ENCODE results near the gene DNM3. TPM values are rescaled to one million over a fixed set of nuclear protein-coding genes. Genes with fewer than 3 reads are reported as not detected.

Gene DNM3
- total and polyA plus RNA-seq, 2 of the 8 experiments (the other 6 are each of a cell fraction or from before 2014, with no cell fraction given): 2.0 to 8.5 TPM

GRCh38 chr1:172006660-172007059 lies 165.4 kb downstream of the DNM3 start:
- no peaks in the 10 kb centered on the region for H3K79me2 ChIP-seq (ENCODE audit: control insufficient read depth in 1 of 2, insufficient read depth in 2 of 2, low read length in 2 of 2)
- no peak for FAIRE-seq
- no peak overlapping the region for H3K9ac ChIP-seq (replicated peaks in 1 of 4; ENCODE audit: extremely low read depth in 1 of 4, low read depth in 3 of 4, low read length in 3 of 4)
- H3K23me2 ChIP-seq (ENCODE audit: low read depth, low read length): no peaks in the 10 kb centered on the region
- H2AFZ ChIP-seq (ENCODE audit: low read length): no peak overlapping the region
- no peak overlapping the region for H2BK5ac ChIP-seq (ENCODE audit: low read depth, low read length)
- no peak overlapping the region for H4K8ac ChIP-seq (ENCODE audit: extremely low read depth, insufficient read depth, low read length)
- H3K56ac ChIP-seq (replicated peaks; ENCODE audit: insufficient read length, low read depth, low read length): no peak overlapping the region
- H3K18ac ChIP-seq (ENCODE audit: extremely low read depth, low read length): no peak overlapping the region
- no peak overlapping the region for H3K4me2 ChIP-seq (ENCODE audit: insufficient read depth in 1 of 2, low read depth in 2 of 2, low read length in 2 of 2)
- H2AK5ac ChIP-seq (ENCODE audit: low read depth, low read length): no peak overlapping the region
- CTCF ChIA-PET (ENCODE audit: partially characterized antibody): interaction anchor here (0.7 to 8.1 kb wide), 4 partner anchors 20 to 680 kb away, joined by 3 to 87 read pairs (median 31); no protein-coding TSS in a partner anchor
- H3K4me1 ChIP-seq (replicated peaks in 1 of 4; ENCODE audit: control insufficient read depth in 3 of 4, insufficient read depth in 4 of 4, low read length in 3 of 4): no peaks in the 10 kb centered on the region
- no peak overlapping the region for H2BK15ac ChIP-seq (ENCODE audit: low read length)
- H3K23ac ChIP-seq (ENCODE audit: insufficient read length): no peak overlapping the region
- no peak overlapping the region for H2BK20ac ChIP-seq (ENCODE audit: low read length)
- H3K14ac ChIP-seq (ENCODE audit: insufficient read length): no peak overlapping the region
- H3K27ac ChIP-seq (ENCODE audit: low read depth, low read length): no peak overlapping the region
- no peak overlapping the region for H4K5ac ChIP-seq (ENCODE audit: insufficient read length, low read depth, low read length)
- H2BK12ac ChIP-seq (ENCODE audit: low read depth, low read length): no peak overlapping the region
- H3K9me3 ChIP-seq (ENCODE audit: insufficient read depth in 2 of 2, low read depth in 1 of 2, low read length in 1 of 2): 0 out of 4 replicates have a peak, but pooled peaks cover 0 to 7% of the 10 kb centered on the region in 2 experiments
- no peaks in the 10 kb centered on the region; a peak in 2 of 8 replicates for H3K36me3 ChIP-seq (ENCODE audit: control insufficient read depth in 2 of 4, insufficient read depth in 4 of 4, low read length in 3 of 4)
- H3K79me1 ChIP-seq (ENCODE audit: low read depth, low read length): no peaks in the 10 kb centered on the region
- H4K20me1 ChIP-seq (replicated peaks in 1 of 2; ENCODE audit: control insufficient read depth in 1 of 2, insufficient read depth in 2 of 2, low read length in 2 of 2): no peaks in the 10 kb centered on the region
- no peak for DNase-seq (ENCODE audit: low read depth in 1 of 2, low spot score in 2 of 2)
- no peak overlapping the region for H3K4ac ChIP-seq (replicated peaks; ENCODE audit: insufficient read length, low read depth, low read length)
- H3K27me3 ChIP-seq (replicated peaks in 1 of 4; ENCODE audit: control insufficient read depth in 3 of 4, extremely low read depth in 1 of 4, insufficient read depth in 3 of 4, low read length in 3 of 4): no peaks in the 10 kb centered on the region
- no peak for TF ChIP-seq RFX5 (IDR thresholded peaks at IDR 0.05; ENCODE audit: borderline replicate concordance, low read depth, low read length)
- TF ChIP-seq KDM4A (IDR thresholded peaks at IDR 0.05; ENCODE audit: low read depth, low read length, severe bottlenecking): no peak
- no peak for TF ChIP-seq RNF2 (IDR thresholded peaks at IDR 0.05; ENCODE audit: borderline replicate concordance, low read depth, low read length, missing control alignments, poor library complexity, severe bottlenecking)
- no peak for TF ChIP-seq BACH1 (IDR thresholded peaks at IDR 0.05; ENCODE audit: low read length)
- TF ChIP-seq SAP30 (IDR thresholded peaks at IDR 0.05; ENCODE audit: insufficient read depth, insufficient replicate concordance, low read length): no peak
- no peak for TF ChIP-seq EP300 (IDR thresholded peaks at IDR 0.05; ENCODE audit: borderline replicate concordance in 1 of 2, low read depth in 2 of 2, low read length in 2 of 2)
- no peak for TF ChIP-seq FOSL1 (IDR thresholded peaks at IDR 0.05; ENCODE audit: insufficient read depth, low read depth, low read length)
- TF ChIP-seq CHD2 (IDR thresholded peaks at IDR 0.05; ENCODE audit: low read length): no peak
- no peak for TF ChIP-seq SIRT6 (IDR thresholded peaks at IDR 0.05; ENCODE audit: low read length)
- no peak for TF ChIP-seq BRCA1 (IDR thresholded peaks at IDR 0.05; ENCODE audit: low read depth, low read length)
- TF ChIP-seq TEAD4 (IDR thresholded peaks at IDR 0.05; ENCODE audit: low read depth, low read length): no peak
- TF ChIP-seq TCF12 (IDR thresholded peaks at IDR 0.05; ENCODE audit: low read depth, low read length): no peak
- TF ChIP-seq BCL11A (IDR thresholded peaks at IDR 0.05; ENCODE audit: low read depth in 2 of 2, low read length in 2 of 2): no peak
- no peak for TF ChIP-seq KDM5A (IDR thresholded peaks at IDR 0.05; ENCODE audit: low read length)
- TF ChIP-seq CEBPB (IDR thresholded peaks at IDR 0.05; ENCODE audit: low read depth, low read length): no peak
- TF ChIP-seq KDM1A (IDR thresholded peaks at IDR 0.05; ENCODE audit: borderline replicate concordance, low read length): no peak
- H2BK120ac ChIP-seq (replicated peaks; ENCODE audit: low read depth, low read length): no peak overlapping the region
- POLR2A ChIA-PET (ENCODE audit: partially characterized antibody): no interaction called here
- no peak overlapping the region for H3K4me3 ChIP-seq (ENCODE audit: extremely low read depth in 1 of 4, insufficient read depth in 2 of 4, low read depth in 3 of 4, low read length in 4 of 4)
- H4K91ac ChIP-seq (replicated peaks; ENCODE audit: insufficient read length, low read length): no peak overlapping the region

Measured in H1 (cell line).